Amniotic epithelial cell (primary cell): ENCODE data around the gene PRPF31.
"Not testable (repeated sequence)": the region's sequence is repeated elsewhere in the genome, so short reads cannot be mapped to it uniquely, and the experiment has no call there.

ENCODE experiments used
- DNase-seq: peaks from one replicate; pipeline ENCODE4 v3.0.0-alpha.2; 2010; ENCODE audit warnings: low read depth

PRPF31 gene

GRCh38 chr19:54162884-54163283, 47.3 kb downstream of the PRPF31 start:
- no peak for DNase-seq

GRCh38 chr19:54164369-54165068, 49.0 kb downstream of the PRPF31 start:
- DNase-seq = peak; percentile 57

GRCh38 chr19:54165222-54165621, 49.7 kb downstream of the PRPF31 start:
- DNase-seq = no peak

- DNase-seq = peak; percentile 71
These were observed 52.8 kb downstream of the PRPF31 start for GRCh38 chr19:54168174-54168917.

- no peak for DNase-seq
These were observed 53.7 kb downstream of the PRPF31 start for GRCh38 chr19:54169149-54169740.

- not testable (repeated sequence) for DNase-seq
These were observed 56.3 kb downstream of the PRPF31 start for GRCh38 chr19:54171736-54172431.

- DNase-seq = peak; percentile 28
These were observed 57.2 kb downstream of the PRPF31 start, which contains the start of gene TMC4 for GRCh38 chr19:54172471-54173358. TSS of gene TMC4 (minus strand) at chr19:54173160. CDS start at chr19:54173117, 43 bp downstream.

GRCh38 chr19:54173359-54173699, 57.8 kb downstream of the PRPF31 start:
- DNase-seq = peak; percentile 18

- no peak for DNase-seq
These were observed 58.6 kb downstream of the PRPF31 start for GRCh38 chr19:54173951-54174834.

- no peak for DNase-seq
These were observed 63.2 kb downstream of the PRPF31 start for GRCh38 chr19:54178581-54179261.

GRCh38 chr19:54179262-54179852, 63.8 kb downstream of the PRPF31 start:
- no peak for DNase-seq

GRCh38 chr19:54179921-54180461, 64.4 kb downstream of the PRPF31 start:
- DNase-seq = peak; percentile 87

- no peak for DNase-seq
These were observed 65.1 kb downstream of the PRPF31 start for GRCh38 chr19:54180691-54181091.
